HCT116 (cell line): ENCODE results near the gene CST11. TPM values are rescaled to one million over a fixed set of nuclear protein-coding genes. Genes with fewer than 3 reads are reported as not detected.

ENCODE experiments used
- ATAC-seq: fragments of 200-7000 bp; cut with Tn5 transposase; 2 replicates; pipeline ENCODE4 v1.9.1; 2020; ENCODE audit warnings: mild to moderate bottlenecking, moderate library complexity
- BruUV-seq: library from RNA; stranded (reverse); fragments of 400-500 nt; replicated peaks from 2 replicates; lab custom pipeline; 2021; lab: Mats Ljungman, UMichigan
- CTCF ChIA-PET: fragments of 300-600 bp; sonication (Branson Sonifier 250); formaldehyde crosslinking; loops from one replicate; lab custom pipeline; 2021; ENCODE audit warnings: antibody characterized with exemption; lab: Charles Lee
- POLR2A ChIA-PET: fragments of 300-600, 350-600 bp; sonication (Branson Sonifier 250); formaldehyde crosslinking; loops from one replicate; lab custom pipeline; 2021; ENCODE audit warnings: antibody characterized with exemption; lab: Charles Lee
- RAD21 ChIA-PET, 2 experiments: fragments of 300-600 bp; sonication (Branson Sonifier 250); formaldehyde crosslinking; loops; one replicate each; lab custom pipeline; 2023; ENCODE audit warnings: low total read pairs in 2 of 2; ENCODE audit not compliant: uncharacterized antibody in 2 of 2, unreplicated experiment in 2 of 2, low non-redundant PET in 1 of 2; lab: Charles Lee
- DNase-seq: peaks from one replicate; pipeline ENCODE4 v3.0.0-alpha.2; 2010; ENCODE audit warnings: low read depth, low spot score
- H2AFZ ChIP-seq: fragments of 200-600 bp; shearing (Covaris generic), sonication (generic); 2 replicates; pipeline ENCODE4 v1.6.1; 2017; ENCODE audit warnings: low read depth, mixed run types, mixed read lengths, antibody characterized with exemption, low read length; ENCODE audit not compliant: poor library complexity, severe bottlenecking
- H3K27ac ChIP-seq: 2 replicates; pipeline ENCODE4 v1.5.1; 2012; ENCODE audit warnings: low read depth, low read length
- H3K27me3 ChIP-seq: fragments of 200-600 bp; sonication (generic); 2 replicates; pipeline ENCODE4 v1.6.1; 2016; ENCODE audit warnings: mixed run types, low read length, mixed read lengths; ENCODE audit not compliant: insufficient read depth
- H3K36me3 ChIP-seq, 2 experiments: fragments of 200-500 bp in 1 of 2; fragments of 200-600 bp in 1 of 2; sonication (Bioruptor generic) in 1 of 2; sonication (generic) in 1 of 2; 2 replicates each; pipeline versions ENCODE4 v1.5.1 to v1.6.1; 2014 to 2016; ENCODE audit warnings: low read length in 2 of 2, inconsistent platforms in 1 of 2, mixed read lengths in 1 of 2, mixed run types in 1 of 2; ENCODE audit not compliant: insufficient read depth in 2 of 2, control insufficient read depth in 1 of 2
- H3K4me1 ChIP-seq, 2 experiments: fragments of 200-600 bp in 1 of 2; sonication (generic) in 1 of 2; 2 replicates each; pipeline versions ENCODE4 v1.5.1 to v1.6.1; 2012 to 2017; ENCODE audit warnings: low read length in 2 of 2, inconsistent platforms in 1 of 2, mild to moderate bottlenecking in 1 of 2, mixed read lengths in 1 of 2, mixed run types in 1 of 2, moderate library complexity in 1 of 2; ENCODE audit not compliant: insufficient read depth in 2 of 2, control insufficient read depth in 1 of 2
- H3K4me2 ChIP-seq: fragments of 200-600 bp; sonication (generic); 2 replicates; pipeline ENCODE4 v1.6.1; 2017; ENCODE audit warnings: mixed run types, low read length, mixed read lengths
- H3K4me3 ChIP-seq, 2 experiments: fragments of 200-600 bp in 1 of 2; sonication (generic) in 1 of 2; replicated peaks in 1 of 2; 2 replicates each; pipeline ENCODE4 v1.5.1; 2011 to 2016; ENCODE audit warnings: low read length in 2 of 2, control low read depth in 1 of 2, low read depth in 1 of 2, mild to moderate bottlenecking in 1 of 2, mixed read lengths in 1 of 2, mixed run types in 1 of 2
- H3K79me2 ChIP-seq: fragments of 200-600 bp; sonication (generic); 2 replicates; pipeline ENCODE4 v1.6.1; 2017; ENCODE audit warnings: mild to moderate bottlenecking, mixed run types, low read length, moderate library complexity, mixed read lengths; ENCODE audit not compliant: insufficient read depth
- H3K9ac ChIP-seq: fragments of 200-600 bp; sonication (generic); 2 replicates; pipeline ENCODE4 v1.6.1; 2016; ENCODE audit warnings: low read length, mixed read lengths
- H3K9me2 ChIP-seq: fragments of 200-600 bp; sonication (generic), shearing (Covaris generic); 2 replicates; pipeline ENCODE4 v1.6.1; 2017; ENCODE audit warnings: mixed run types, mild to moderate bottlenecking, moderate library complexity; ENCODE audit not compliant: insufficient read depth
- H3K9me3 ChIP-seq, 2 experiments: fragments of 200-500 bp in 1 of 2; fragments of 200-600 bp in 1 of 2; sonication (Bioruptor generic) in 1 of 2; sonication (generic) in 1 of 2; 2 replicates each; pipeline ENCODE4 v1.6.1; 2014 to 2017; ENCODE audit warnings: low read length in 2 of 2, mixed read lengths in 2 of 2, inconsistent platforms in 1 of 2, low read depth in 1 of 2, mild to moderate bottlenecking in 1 of 2, mixed run types in 1 of 2, moderate library complexity in 1 of 2; ENCODE audit not compliant: control insufficient read depth in 1 of 2, insufficient read depth in 1 of 2
- H4K20me1 ChIP-seq: fragments of 200-600 bp; sonication (generic), shearing (Covaris generic); 2 replicates; pipeline ENCODE4 v1.6.1; 2017; ENCODE audit warnings: mixed run types, mild to moderate bottlenecking, moderate library complexity; ENCODE audit not compliant: insufficient read depth
- CBX3 ChIP-seq: IDR thresholded peaks from 2 replicates; pipeline ENCODE4 v1.6.1; 2012; ENCODE audit warnings: low read depth
- CEBPB ChIP-seq: IDR thresholded peaks from 2 replicates; pipeline ENCODE4 v1.6.1; 2012; ENCODE audit warnings: low read depth
- ELF1 ChIP-seq: IDR thresholded peaks from 2 replicates; pipeline ENCODE4 v1.6.1; 2012; ENCODE audit warnings: low read depth, borderline replicate concordance
- EZH2 ChIP-seq: fragments of 200-600 bp; sonication (generic); IDR thresholded peaks from 2 replicates; pipeline ENCODE4 v1.6.1; 2017; ENCODE audit warnings: antibody characterized with exemption, mixed run types
- SIN3A ChIP-seq: IDR thresholded peaks from 2 replicates; pipeline ENCODE4 v1.6.1; 2012; ENCODE audit warnings: low read depth
- SP1 ChIP-seq: IDR thresholded peaks from 2 replicates; pipeline ENCODE4 v1.6.1; 2012; ENCODE audit warnings: low read depth
- YY1 ChIP-seq: IDR thresholded peaks from 2 replicates; pipeline ENCODE4 v1.6.1; 2011; ENCODE audit warnings: low read length, low read depth, moderate library complexity, mild to moderate bottlenecking; ENCODE audit not compliant: insufficient replicate concordance; ENCODE audit errors: extremely low read depth
- ZFX ChIP-seq: fragments of 450-650 bp; IDR thresholded peaks from 2 replicates; pipeline ENCODE4 v1.6.1; 2017
- intact Hi-C: fragments of 100-400 bp; cut with micrococcal nuclease; formaldehyde crosslinking; loops from 2 replicates; pipeline ENCODE4 v1.10.0; 2022
- total RNA-seq: library from RNA; stranded (reverse); gene quantifications from one replicate; pipeline ENCODE4 v1.2.1, GENCODE V29; 2021; ENCODE audit not compliant: unreplicated experiment
- TF ChIP-seq, protein P1 (sequence below): IDR thresholded peaks from 2 replicates; pipeline ENCODE4 v1.6.1; 2012; ENCODE audit warnings: low read depth
- TF ChIP-seq, protein P2 (sequence below): IDR thresholded peaks from 2 replicates; pipeline ENCODE4 v1.6.1; 2012
- TF ChIP-seq, protein P3 (sequence below): IDR thresholded peaks from 2 replicates; pipeline ENCODE4 v1.6.1; 2012
- TF ChIP-seq, protein P4 (sequence below), 3 experiments: fragments of 200-600 bp in 1 of 3; sonication (generic) in 1 of 3; IDR thresholded peaks in 2 of 3; conservative IDR thresholded peaks in 1 of 3; 2 replicates each; pipeline ENCODE4 v1.5.1; 2012 to 2017; ENCODE audit warnings: low read depth in 2 of 3, low read length in 2 of 3, antibody characterized with exemption in 1 of 3, borderline replicate concordance in 1 of 3, control low read depth in 1 of 3, mild to moderate bottlenecking in 1 of 3, mixed read lengths in 1 of 3, mixed run types in 1 of 3, moderate library complexity in 1 of 3; ENCODE audit not compliant: insufficient read depth in 1 of 3

The CST11 gene
- total RNA-seq, 1 experiment from 2014 or later, result not detected

DNA sequence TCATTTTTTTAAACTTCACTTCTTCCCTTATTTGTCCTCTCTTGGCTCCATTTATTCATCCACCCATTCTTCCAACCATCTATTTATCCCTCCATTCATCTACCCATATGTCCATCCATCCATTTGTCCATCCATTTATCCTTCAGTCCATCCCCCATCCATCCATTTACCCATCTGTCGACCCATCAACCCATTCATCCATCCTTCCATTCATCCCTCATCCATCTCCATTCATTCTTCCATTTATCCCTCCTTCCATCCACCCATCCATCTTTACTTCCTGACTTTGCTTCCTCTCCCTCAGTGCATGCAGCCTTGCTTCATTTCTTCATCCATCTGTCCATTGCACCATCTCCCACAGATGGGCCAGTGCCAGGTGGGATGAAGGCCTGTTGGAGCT is 1.8 kb downstream of the CST11 start:
- H3K79me2 ChIP-seq, result no peaks in the 10 kb centered on the region
- no peaks in the 10 kb centered on the region for H4K20me1 ChIP-seq
- H3K4me3 ChIP-seq, result no peak overlapping the region
- no peaks in the 10 kb centered on the region for H3K9me2 ChIP-seq
- H3K9ac ChIP-seq, result no peak overlapping the region
- H3K27me3 ChIP-seq, result no peaks in the 10 kb centered on the region; the same call in none of the 2 replicates
- no TSS peak for BruUV-seq
- DNase-seq, result no peak
- H2AFZ ChIP-seq, result no peak overlapping the region
- no peaks in the 10 kb centered on the region for H3K36me3 ChIP-seq
- H3K4me2 ChIP-seq, result no peak overlapping the region
- RAD21 ChIA-PET, result no interaction called here
- TF ChIP-seq YY1, result no peak
- CTCF ChIA-PET, result no interaction called here
- no peak for ATAC-seq
- intact Hi-C loops, result no loop called here
- no peak overlapping the region for H3K27ac ChIP-seq
- POLR2A ChIA-PET, result no interaction called here
- peaks cover 0 to 1% of the 10 kb centered on the region in 2 experiments; a peak in 1 of 4 replicates for H3K4me1 ChIP-seq
- H3K9me3 ChIP-seq, result no peaks in the 10 kb centered on the region

DNA sequence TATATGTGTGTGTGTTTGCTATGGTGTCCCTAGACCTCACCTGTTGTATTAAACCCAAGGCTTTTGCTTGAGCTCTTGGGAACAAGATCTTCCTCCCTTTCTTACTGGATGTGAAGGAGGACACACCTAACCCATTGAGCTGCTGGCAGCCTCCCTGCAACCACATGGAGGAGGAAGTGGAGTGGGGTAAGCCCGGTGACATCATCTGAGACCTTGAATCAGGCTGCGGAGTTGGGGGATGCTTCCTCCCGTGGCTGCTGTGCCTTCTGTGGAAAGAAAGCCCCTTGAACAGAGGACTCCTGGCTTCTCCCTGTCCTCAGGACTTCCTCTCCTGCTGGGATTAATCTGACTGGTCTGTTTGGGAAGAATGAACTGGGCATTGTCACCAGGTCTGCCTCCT is 3.3 kb downstream of the CST11 start:
- TF ChIP-seq ELF1, result no peak
- TF ChIP-seq ZFX, result no peak
- TF ChIP-seq, protein P1, sequence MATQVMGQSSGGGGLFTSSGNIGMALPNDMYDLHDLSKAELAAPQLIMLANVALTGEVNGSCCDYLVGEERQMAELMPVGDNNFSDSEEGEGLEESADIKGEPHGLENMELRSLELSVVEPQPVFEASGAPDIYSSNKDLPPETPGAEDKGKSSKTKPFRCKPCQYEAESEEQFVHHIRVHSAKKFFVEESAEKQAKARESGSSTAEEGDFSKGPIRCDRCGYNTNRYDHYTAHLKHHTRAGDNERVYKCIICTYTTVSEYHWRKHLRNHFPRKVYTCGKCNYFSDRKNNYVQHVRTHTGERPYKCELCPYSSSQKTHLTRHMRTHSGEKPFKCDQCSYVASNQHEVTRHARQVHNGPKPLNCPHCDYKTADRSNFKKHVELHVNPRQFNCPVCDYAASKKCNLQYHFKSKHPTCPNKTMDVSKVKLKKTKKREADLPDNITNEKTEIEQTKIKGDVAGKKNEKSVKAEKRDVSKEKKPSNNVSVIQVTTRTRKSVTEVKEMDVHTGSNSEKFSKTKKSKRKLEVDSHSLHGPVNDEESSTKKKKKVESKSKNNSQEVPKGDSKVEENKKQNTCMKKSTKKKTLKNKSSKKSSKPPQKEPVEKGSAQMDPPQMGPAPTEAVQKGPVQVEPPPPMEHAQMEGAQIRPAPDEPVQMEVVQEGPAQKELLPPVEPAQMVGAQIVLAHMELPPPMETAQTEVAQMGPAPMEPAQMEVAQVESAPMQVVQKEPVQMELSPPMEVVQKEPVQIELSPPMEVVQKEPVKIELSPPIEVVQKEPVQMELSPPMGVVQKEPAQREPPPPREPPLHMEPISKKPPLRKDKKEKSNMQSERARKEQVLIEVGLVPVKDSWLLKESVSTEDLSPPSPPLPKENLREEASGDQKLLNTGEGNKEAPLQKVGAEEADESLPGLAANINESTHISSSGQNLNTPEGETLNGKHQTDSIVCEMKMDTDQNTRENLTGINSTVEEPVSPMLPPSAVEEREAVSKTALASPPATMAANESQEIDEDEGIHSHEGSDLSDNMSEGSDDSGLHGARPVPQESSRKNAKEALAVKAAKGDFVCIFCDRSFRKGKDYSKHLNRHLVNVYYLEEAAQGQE, result no peak
- TF ChIP-seq, protein P2, sequence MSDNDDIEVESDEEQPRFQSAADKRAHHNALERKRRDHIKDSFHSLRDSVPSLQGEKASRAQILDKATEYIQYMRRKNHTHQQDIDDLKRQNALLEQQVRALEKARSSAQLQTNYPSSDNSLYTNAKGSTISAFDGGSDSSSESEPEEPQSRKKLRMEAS, result no peak
- TF ChIP-seq, protein P3, sequence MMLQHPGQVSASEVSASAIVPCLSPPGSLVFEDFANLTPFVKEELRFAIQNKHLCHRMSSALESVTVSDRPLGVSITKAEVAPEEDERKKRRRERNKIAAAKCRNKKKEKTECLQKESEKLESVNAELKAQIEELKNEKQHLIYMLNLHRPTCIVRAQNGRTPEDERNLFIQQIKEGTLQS, result no peak
- TF ChIP-seq, protein P4, sequence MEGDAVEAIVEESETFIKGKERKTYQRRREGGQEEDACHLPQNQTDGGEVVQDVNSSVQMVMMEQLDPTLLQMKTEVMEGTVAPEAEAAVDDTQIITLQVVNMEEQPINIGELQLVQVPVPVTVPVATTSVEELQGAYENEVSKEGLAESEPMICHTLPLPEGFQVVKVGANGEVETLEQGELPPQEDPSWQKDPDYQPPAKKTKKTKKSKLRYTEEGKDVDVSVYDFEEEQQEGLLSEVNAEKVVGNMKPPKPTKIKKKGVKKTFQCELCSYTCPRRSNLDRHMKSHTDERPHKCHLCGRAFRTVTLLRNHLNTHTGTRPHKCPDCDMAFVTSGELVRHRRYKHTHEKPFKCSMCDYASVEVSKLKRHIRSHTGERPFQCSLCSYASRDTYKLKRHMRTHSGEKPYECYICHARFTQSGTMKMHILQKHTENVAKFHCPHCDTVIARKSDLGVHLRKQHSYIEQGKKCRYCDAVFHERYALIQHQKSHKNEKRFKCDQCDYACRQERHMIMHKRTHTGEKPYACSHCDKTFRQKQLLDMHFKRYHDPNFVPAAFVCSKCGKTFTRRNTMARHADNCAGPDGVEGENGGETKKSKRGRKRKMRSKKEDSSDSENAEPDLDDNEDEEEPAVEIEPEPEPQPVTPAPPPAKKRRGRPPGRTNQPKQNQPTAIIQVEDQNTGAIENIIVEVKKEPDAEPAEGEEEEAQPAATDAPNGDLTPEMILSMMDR (IDR thresholded peaks at IDR 0.05 in 2 of 3, conservative IDR thresholded peaks at IDR 0.05 in 1 of 3; ENCODE audit: borderline replicate concordance in 1 of 3, insufficient read depth in 1 of 3, low read depth in 2 of 3, low read length in 2 of 3), result no peak
- no peak for TF ChIP-seq CBX3
- TF ChIP-seq EZH2, result no peak
- TF ChIP-seq CEBPB, result no peak
- TF ChIP-seq SP1, result no peak
- TF ChIP-seq SIN3A, result no peak
- H3K79me2 ChIP-seq, result no peaks in the 10 kb centered on the region
- no peaks in the 10 kb centered on the region; the same call in none of the 2 replicates for H3K27me3 ChIP-seq
- peaks cover 0 to 7% of the 10 kb centered on the region in 2 experiments; a peak in 1 of 4 replicates for H3K4me1 ChIP-seq
- H3K4me2 ChIP-seq, result no peak overlapping the region
- ATAC-seq (no peak), DNase-seq (no peak)
- no TSS peak for BruUV-seq
- no peak overlapping the region for H2AFZ ChIP-seq
- CTCF ChIA-PET, result no interaction called here
- POLR2A ChIA-PET, result no interaction called here
- H4K20me1 ChIP-seq, result no peaks in the 10 kb centered on the region
- H3K36me3 ChIP-seq, result no peaks in the 10 kb centered on the region
- H3K9ac ChIP-seq, result no peak overlapping the region
- no peak overlapping the region for H3K4me3 ChIP-seq
- H3K9me2 ChIP-seq, result no peaks in the 10 kb centered on the region
- no peaks in the 10 kb centered on the region for H3K9me3 ChIP-seq
- RAD21 ChIA-PET, result no interaction called here
- intact Hi-C loops, result no loop called here
- no peak overlapping the region for H3K27ac ChIP-seq
